ENCODE measurements around the gene ATP5F1A.

DNA sequence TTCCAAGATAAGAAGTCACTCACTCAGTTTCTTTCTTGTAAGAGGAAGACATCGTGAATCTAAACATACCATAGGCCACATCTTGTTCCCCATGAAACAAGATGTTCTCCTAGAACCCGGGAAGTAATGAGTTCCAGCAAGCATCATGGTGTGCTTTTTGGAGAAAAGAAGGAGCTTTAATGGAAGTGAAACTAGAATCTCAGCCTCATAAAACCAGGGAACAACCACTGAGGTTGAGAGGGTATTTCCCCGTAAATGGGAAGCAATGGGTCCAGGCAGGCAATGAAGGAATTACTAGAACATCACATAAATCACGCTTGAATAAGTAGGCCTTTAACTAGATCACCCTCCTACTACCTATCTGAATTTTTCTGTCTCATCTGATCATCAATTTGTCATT is 66.4 kb downstream of the ATP5F1A start:
- TF ChIP-seq, protein P1, sequence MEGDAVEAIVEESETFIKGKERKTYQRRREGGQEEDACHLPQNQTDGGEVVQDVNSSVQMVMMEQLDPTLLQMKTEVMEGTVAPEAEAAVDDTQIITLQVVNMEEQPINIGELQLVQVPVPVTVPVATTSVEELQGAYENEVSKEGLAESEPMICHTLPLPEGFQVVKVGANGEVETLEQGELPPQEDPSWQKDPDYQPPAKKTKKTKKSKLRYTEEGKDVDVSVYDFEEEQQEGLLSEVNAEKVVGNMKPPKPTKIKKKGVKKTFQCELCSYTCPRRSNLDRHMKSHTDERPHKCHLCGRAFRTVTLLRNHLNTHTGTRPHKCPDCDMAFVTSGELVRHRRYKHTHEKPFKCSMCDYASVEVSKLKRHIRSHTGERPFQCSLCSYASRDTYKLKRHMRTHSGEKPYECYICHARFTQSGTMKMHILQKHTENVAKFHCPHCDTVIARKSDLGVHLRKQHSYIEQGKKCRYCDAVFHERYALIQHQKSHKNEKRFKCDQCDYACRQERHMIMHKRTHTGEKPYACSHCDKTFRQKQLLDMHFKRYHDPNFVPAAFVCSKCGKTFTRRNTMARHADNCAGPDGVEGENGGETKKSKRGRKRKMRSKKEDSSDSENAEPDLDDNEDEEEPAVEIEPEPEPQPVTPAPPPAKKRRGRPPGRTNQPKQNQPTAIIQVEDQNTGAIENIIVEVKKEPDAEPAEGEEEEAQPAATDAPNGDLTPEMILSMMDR (IDR thresholded peaks at IDR 0.05; ENCODE audit: insufficient read depth, low read depth, low read length) = no peak
- TF ChIP-seq EZH2 (IDR thresholded peaks at IDR 0.05; ENCODE audit: insufficient read depth, low read length) = no peak
